22Rv1 (cell line): Measurements from ENCODE around the gene RPGR.

Experiments
- H3K27ac ChIP-seq: fragments of 450-650 bp; 2 replicates; pipeline ENCODE4 v1.5.1; 2017
- ZFX ChIP-seq: fragments of 450-650 bp; IDR thresholded peaks from 2 replicates; pipeline ENCODE4 v1.6.1; 2017; ENCODE audit warnings: antibody characterized with exemption, borderline replicate concordance
- TF ChIP-seq, protein P1 (sequence below): fragments of 450-650 bp; IDR thresholded peaks from 2 replicates; pipeline ENCODE4 v1.5.1; 2017; ENCODE audit warnings: mild to moderate bottlenecking

The RPGR gene

DNA sequence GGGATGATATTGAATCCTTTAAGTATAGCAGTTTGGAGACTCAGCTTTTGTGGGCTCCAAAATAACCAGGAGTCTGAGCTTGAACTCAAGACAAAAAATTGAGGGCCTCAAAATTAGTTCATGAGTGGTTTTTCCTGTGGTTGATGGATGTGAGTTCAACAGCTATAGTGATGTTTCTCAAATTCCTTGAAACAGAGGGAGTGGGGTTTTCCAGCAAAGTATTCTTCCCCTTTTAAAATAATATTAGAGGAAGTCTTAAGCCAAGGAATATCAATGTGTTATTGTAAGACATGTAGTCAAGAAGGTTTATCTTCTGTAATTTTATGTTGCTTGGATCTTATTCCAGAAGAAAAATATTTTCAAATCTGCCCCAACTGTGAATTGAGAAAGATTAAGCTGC, 35.7 kb upstream of the RPGR start:
- no peak overlapping the region for H3K27ac ChIP-seq
- TF ChIP-seq, protein P1, sequence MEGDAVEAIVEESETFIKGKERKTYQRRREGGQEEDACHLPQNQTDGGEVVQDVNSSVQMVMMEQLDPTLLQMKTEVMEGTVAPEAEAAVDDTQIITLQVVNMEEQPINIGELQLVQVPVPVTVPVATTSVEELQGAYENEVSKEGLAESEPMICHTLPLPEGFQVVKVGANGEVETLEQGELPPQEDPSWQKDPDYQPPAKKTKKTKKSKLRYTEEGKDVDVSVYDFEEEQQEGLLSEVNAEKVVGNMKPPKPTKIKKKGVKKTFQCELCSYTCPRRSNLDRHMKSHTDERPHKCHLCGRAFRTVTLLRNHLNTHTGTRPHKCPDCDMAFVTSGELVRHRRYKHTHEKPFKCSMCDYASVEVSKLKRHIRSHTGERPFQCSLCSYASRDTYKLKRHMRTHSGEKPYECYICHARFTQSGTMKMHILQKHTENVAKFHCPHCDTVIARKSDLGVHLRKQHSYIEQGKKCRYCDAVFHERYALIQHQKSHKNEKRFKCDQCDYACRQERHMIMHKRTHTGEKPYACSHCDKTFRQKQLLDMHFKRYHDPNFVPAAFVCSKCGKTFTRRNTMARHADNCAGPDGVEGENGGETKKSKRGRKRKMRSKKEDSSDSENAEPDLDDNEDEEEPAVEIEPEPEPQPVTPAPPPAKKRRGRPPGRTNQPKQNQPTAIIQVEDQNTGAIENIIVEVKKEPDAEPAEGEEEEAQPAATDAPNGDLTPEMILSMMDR, result no peak
- TF ChIP-seq ZFX, result no peak

DNA sequence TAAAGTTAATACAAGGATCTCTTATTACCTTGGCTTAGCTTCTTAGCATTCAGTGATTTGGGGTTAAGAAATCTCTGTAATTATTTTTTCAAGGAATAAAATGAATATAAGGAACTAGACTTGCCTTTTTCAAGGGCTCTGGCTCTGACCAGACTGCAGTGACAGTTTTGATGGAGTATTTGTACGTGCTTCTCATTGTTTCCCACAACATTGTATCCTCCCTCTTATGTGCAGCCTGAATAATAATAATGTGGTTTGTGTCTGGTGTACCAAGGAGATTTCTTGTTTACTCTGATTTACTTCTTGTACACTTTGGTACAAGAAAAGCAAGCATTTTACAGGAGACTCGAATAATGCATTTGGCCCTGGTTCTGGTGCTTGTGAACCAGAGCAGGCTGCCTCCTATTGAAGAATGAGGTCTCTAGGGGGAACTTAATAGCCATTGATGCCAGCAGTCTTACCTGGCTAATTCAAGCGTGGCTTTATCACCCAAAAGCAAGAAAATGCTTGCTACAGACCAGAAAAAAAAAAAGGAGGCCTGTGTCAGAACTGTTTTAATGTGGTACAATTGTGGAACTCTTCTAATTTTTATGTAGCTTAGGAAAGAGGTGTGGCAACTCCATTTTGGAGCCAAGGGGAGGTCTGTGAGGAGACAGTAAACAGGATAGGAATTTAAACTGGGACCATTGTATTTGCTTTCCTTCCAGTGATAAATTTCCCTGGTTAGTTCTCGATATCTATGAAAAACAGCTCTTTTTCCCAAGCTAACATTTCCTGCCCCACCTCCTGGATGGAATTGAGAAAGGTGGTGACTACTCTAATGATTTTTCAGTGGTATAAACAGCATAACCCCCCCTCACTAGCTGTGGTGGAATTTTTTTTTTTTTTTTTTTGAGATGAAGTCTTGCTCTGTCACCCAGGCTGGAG, 30.7 kb upstream of the RPGR start:
- no peak overlapping the region for H3K27ac ChIP-seq
- TF ChIP-seq, protein P1, result no peak
- no peak for TF ChIP-seq ZFX

DNA sequence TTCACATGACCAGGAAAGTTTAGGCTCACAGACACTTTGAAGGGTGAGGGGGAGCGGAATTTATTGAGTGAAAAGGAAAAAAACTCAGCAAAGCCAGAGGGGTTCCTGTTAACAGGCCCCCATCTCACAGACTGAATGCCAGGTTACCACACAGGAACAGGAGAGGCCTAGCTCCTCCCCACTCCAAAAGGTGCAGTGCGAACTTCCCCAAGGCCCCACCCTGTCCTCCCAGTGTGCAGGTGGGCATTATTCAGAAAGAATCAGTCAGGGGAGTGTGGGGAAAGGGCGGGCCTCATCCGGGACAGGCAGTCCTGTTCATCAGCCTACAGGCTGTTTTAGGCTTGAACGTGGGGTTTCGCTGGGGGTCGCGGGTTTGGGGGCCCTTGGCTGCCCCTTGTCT, 29.1 kb upstream of the RPGR start:
- no peak overlapping the region for H3K27ac ChIP-seq
- no peak for TF ChIP-seq ZFX
- TF ChIP-seq, protein P1, result no peak

DNA sequence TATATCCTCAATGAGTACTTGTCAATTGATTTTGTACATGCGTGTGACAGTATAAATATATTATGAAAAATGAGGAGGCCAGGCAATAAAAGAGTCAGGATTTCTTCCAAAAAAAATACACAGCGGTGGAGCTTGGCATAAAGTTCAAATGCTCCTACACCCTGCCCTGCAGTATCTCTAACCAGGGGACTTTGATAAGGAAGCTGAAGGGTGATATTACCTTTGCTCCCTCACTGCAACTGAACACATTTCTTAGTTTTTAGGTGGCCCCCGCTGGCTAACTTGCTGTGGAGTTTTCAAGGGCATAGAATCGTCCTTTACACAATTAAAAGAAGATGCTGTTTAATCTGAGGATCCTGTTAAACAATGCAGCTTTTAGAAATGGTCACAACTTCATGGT, 25.1 kb upstream of the RPGR start, which contains the start of gene OTC:
OTC (plus strand) TSS at position 243 of the 400 bp plus-strand sequence; CDS start at position 336, 93 bp downstream.
- TF ChIP-seq ZFX, result no peak
- TF ChIP-seq, protein P1, result no peak
- H3K27ac ChIP-seq, result no peak within 1 kb of the TSS

DNA sequence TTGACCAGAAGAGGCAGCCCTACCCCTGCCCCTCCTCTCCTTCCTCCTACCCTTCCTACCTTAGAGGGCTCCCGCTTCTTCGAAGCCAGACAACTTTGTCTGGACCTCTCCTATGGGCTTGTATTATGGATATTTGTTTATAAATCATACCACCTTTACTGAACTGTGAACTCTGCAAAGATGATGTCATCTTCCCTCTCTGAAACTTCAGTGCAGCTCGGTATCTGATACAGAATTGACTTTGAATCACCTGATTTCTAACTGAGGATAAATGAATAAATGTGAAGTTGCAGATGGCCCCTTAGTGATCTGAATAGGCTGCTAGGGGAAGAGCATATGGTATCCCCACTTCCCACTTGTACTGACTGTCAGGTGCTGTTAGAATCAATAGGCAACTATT, 24.0 kb upstream of the RPGR start:
- TF ChIP-seq ZFX, result no peak
- TF ChIP-seq, protein P1, result no peak
- H3K27ac ChIP-seq, result no peak overlapping the region

DNA sequence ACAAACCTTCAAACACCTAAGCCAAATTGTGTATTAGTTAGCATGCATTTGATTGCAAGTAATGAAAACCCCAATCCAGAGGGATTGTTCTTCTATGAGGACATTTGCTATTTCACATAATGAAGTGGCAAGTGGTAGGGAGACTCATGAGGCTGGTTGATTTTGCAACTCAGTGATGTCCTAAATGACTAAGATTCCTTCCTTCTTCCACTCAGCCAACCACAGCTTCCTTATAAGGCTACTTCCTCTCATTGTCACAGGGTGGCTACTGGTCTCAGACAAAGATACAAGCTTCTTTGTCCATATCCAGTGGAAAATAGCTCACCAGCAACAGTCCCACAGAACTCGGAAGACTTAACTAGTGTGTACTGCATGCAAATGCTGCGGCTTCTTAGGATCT, 19.8 kb upstream of the RPGR start:
- no peak overlapping the region for H3K27ac ChIP-seq
- TF ChIP-seq, protein P1, result no peak
- no peak for TF ChIP-seq ZFX

DNA sequence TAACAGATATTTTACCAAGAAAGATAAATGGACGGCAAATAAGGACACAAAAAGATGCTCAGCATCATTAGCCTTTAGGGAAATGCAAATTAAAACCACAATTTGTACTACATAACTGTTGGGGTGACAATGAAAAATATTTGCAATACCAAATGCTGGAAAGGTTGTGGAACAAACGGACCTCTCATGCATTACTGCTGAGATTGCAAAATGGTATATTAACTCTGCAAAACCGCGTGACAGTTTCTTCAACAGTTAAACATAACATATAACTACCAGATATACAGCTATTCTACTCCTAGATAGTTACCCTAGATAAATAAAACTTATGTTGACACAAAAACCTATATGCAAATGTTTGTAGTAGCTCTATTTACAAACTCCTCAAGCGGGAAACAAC, 18.8 kb upstream of the RPGR start:
- TF ChIP-seq, protein P1, result no peak
- TF ChIP-seq ZFX, result no peak
- no peak overlapping the region for H3K27ac ChIP-seq
